Fibroblast of villous mesenchyme (primary cell): ENCODE data around the gene RAB4A. TPM values are rescaled to one million over a fixed set of nuclear protein-coding genes. Genes with fewer than 3 reads are reported as not detected.
"Not testable (repeated sequence)": the region's sequence is repeated elsewhere in the genome, so short reads cannot be mapped to it uniquely, and the experiment has no call there.

Experiments
- DNase-seq: peaks from one replicate; pipeline ENCODE4 v3.0.0-alpha.2; 2010; ENCODE audit warnings: low read depth
- H3K4me3 ChIP-seq: 2 replicates; pipeline ENCODE4 v1.5.1; 2011; ENCODE audit warnings: low read depth, mild to moderate bottlenecking, low read length
- total RNA-seq: library from RNA; depleted of rRNA; stranded (reverse); fragments of >200 nt; gene quantifications from 2 replicates; pipeline ENCODE4 v1.2.3, GENCODE V29; 2012
- TF ChIP-seq, protein P1 (sequence below): IDR thresholded peaks from 2 replicates; pipeline ENCODE4 v1.5.1; 2012; ENCODE audit warnings: low read depth, mild to moderate bottlenecking, low read length; ENCODE audit not compliant: insufficient read depth

RAB4A gene
- total RNA-seq, 1 donor, result 18.6 TPM

DNA sequence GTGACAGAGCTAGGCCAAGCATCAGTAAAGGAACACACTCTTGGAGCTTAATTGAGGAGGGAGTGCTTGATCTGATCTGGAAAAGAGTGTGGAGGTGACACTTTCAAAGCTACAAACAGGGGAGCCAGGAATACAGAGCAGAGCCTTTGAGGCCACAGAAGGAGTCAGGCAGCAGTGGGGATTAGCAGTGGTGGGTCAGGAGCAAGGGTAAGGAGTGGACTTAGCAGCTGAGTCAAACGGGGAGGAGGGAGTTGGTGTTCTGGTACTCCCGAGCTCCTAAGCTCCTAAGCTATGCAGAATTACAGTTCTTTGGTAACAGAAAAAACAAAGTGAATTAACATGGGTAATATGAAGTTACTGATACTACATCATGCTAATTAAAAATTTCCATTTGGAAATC lies 14.5 kb downstream of the RAB4A start:
- TF ChIP-seq, protein P1, sequence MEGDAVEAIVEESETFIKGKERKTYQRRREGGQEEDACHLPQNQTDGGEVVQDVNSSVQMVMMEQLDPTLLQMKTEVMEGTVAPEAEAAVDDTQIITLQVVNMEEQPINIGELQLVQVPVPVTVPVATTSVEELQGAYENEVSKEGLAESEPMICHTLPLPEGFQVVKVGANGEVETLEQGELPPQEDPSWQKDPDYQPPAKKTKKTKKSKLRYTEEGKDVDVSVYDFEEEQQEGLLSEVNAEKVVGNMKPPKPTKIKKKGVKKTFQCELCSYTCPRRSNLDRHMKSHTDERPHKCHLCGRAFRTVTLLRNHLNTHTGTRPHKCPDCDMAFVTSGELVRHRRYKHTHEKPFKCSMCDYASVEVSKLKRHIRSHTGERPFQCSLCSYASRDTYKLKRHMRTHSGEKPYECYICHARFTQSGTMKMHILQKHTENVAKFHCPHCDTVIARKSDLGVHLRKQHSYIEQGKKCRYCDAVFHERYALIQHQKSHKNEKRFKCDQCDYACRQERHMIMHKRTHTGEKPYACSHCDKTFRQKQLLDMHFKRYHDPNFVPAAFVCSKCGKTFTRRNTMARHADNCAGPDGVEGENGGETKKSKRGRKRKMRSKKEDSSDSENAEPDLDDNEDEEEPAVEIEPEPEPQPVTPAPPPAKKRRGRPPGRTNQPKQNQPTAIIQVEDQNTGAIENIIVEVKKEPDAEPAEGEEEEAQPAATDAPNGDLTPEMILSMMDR, result no peak
- no peak overlapping the region for H3K4me3 ChIP-seq
- DNase-seq, result peak; percentile 12

DNA sequence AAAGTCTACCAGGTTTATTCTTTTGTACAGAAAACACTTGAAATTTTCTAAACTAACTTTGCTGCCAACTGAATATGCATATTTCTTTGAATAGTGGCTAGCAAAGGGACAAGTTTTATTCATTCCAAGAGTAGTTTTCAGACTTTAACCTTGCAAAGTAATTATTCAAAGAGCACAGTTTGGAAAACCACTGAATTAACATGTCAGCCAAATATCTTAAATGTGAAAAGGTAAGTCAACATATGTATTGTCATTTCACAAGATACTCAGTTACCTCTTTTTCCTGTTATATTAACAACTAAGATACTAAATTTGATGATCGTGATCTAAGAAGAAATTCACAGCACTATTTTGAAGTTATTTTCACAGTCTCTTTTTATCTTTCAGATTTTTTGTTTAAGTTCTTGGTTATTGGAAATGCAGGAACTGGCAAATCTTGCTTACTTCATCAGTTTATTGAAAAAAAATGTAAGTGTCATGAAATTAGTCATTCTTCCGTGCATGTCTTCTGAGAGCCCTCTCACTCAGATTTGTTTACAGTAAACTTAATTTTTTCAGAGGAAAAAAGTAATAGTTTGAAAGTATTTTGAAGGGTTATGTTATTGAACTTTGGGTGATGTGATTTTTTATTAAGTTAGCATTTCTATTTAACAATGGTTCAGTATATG lies 15.3 kb downstream of the RAB4A start:
- TF ChIP-seq, protein P1, result no peak
- DNase-seq, result no peak
- no peak overlapping the region for H3K4me3 ChIP-seq

DNA sequence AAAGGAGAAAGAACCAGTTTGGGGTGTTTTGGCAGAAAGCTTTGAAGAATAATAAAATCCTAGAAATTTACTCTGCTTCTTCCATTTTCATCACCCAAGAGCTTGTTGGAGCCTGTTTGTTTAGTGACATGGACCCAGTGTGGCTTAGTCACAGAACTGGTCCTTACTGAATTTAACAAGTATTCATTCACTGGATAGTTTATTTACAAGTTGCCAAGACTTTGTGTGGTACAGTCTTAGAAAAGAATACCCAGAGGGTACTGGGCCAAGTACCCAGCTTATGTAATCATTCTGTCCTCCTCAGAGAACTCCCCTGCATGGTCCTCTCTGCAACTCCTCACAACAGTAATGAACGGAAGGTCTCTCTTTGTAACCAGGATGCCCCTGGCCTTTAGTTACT lies 16.4 kb downstream of the RAB4A start:
- TF ChIP-seq, protein P1, result no peak
- H3K4me3 ChIP-seq, result no peak overlapping the region
- no peak for DNase-seq

DNA sequence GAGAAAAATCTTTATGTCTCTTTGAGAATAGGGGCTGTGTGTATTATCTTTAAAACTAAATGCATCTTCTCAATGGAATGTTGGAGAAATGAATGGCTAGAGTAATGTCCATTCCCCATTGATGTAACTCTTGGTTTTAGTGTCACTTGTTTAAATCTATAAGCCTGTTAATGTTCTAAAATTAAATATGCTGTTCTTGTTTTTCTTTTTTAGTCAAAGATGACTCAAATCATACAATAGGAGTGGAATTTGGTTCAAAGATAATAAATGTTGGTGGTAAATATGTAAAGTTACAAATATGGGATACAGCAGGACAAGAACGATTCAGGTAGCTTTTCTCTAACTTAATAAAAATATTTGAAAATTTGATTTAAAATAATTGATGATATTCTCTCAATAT lies 17.6 kb downstream of the RAB4A start:
- H3K4me3 ChIP-seq, result no peak overlapping the region
- TF ChIP-seq, protein P1, result no peak
- DNase-seq, result no peak

DNA sequence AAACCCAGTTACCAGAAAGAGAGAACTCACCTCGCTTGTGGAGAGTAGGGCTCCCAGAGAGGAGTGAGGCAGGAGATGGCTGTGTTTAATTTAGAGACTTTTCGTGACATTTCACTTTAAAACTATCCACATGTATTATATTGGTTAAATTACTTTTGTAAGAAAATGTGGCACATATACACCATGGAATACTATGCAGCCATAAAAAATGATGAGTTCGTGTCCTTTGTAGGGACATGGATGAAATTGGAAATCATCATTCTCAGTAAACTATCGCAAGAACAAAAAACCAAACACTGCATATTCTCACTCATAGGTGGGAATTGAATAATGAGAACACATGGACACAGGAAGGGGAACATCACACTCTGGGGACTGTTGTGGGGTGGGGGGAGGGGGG lies 20.8 kb downstream of the RAB4A start:
- H3K4me3 ChIP-seq, DNase-seq: not testable (repeated sequence)

DNA sequence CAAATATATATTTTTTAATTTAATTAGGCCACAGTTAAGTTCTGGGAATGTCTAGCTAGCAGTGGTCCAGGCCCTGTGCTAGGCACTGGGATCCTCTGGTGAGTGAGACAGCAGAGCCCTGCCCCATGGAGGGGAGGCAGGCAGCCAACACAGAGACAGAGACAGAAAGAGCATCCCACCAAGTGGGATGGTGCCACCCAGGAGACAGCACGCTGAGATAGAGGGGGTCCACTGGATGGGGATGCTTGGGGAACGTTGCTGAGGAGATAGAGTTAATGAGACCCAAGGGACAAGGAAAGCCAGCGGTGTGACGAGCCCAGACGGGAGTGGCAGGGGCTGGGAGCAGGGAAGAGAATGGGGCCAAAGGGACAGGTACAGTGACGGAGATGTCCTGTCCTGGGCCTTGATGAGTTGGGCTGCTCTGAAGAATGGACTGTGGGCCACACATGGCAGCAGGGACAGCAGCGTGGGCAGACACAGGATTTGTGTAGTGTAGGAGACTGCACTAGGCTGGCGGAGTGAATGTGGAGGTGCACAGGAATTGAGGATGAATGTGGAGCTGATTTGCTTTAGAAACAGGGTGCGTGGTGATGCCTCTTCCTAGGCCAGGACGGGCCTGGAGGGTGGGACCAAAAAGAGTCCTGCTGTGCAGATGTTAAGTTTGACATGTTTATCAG lies 22.8 kb downstream of the RAB4A start:
- no peak for DNase-seq
- TF ChIP-seq, protein P1, result no peak
- H3K4me3 ChIP-seq, result no peak overlapping the region

DNA sequence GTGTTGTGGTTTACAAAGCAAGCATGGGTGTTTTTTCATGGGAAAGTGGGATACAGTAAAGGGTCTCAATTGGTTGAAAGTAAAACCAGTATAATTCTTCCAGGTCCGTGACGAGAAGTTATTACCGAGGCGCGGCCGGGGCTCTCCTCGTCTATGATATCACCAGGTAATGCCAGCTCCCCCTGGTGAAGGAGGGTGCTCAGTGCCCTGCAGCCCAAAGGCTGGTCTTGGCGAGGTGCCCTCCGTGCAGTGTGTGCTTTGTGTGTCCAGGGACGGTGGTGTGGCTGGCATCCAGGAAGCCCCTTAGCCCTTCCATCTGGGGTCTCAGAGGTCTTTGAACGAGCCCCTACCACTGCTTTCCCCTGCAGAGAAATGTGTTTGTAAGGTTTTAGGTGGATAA lies 24.8 kb downstream of the RAB4A start:
- TF ChIP-seq, protein P1, result no peak
- H3K4me3 ChIP-seq, result no peak overlapping the region
- no peak for DNase-seq
